ENCODE results near the gene TNFSF8.

DNA sequence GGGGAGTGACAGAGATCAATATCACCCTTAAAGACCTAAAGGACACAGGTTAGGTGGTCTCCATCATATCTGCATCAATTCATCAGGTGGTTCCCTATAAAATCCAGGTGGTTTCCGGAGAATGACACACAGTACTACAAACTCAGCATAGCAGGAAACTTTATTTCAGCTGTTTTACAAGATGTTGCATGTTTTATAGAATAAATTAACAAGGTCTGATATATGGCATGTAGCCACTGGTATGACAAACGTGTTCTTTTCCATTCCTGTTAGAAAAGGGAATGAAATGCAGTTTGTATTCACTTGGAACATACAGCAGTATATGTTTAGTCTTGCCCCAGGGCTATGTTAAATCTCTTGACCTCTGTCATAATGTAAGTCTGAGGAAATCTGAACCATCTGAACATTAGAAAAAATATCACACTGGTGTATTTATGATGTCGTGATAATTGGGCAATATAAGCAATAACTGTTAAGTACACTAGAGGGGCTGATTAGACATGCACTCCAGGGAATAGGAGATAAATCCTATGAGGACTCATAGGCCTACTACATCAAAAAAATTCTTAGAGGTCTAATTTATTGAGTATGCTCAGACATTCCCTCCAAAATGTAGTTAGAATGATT is 42.2 kb upstream of the TNFSF8 start:
- TF ChIP-seq, protein P1, sequence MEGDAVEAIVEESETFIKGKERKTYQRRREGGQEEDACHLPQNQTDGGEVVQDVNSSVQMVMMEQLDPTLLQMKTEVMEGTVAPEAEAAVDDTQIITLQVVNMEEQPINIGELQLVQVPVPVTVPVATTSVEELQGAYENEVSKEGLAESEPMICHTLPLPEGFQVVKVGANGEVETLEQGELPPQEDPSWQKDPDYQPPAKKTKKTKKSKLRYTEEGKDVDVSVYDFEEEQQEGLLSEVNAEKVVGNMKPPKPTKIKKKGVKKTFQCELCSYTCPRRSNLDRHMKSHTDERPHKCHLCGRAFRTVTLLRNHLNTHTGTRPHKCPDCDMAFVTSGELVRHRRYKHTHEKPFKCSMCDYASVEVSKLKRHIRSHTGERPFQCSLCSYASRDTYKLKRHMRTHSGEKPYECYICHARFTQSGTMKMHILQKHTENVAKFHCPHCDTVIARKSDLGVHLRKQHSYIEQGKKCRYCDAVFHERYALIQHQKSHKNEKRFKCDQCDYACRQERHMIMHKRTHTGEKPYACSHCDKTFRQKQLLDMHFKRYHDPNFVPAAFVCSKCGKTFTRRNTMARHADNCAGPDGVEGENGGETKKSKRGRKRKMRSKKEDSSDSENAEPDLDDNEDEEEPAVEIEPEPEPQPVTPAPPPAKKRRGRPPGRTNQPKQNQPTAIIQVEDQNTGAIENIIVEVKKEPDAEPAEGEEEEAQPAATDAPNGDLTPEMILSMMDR (conservative IDR thresholded peaks at IDR 0.05) = no peak
- no peak for TF ChIP-seq EZH2 (IDR thresholded peaks at IDR 0.05; ENCODE audit: low read depth)

All from PC-9 (cell line).